ENCODE results near the gene PKNOX2. TPM values are rescaled to one million over a fixed set of nuclear protein-coding genes. Genes with fewer than 3 reads are reported as not detected.

The PKNOX2 gene
- total and polyA plus RNA-seq, 2 of the 4 experiments (the other 2 are of a cell fraction): 0.72 to 2.3 TPM

DNA sequence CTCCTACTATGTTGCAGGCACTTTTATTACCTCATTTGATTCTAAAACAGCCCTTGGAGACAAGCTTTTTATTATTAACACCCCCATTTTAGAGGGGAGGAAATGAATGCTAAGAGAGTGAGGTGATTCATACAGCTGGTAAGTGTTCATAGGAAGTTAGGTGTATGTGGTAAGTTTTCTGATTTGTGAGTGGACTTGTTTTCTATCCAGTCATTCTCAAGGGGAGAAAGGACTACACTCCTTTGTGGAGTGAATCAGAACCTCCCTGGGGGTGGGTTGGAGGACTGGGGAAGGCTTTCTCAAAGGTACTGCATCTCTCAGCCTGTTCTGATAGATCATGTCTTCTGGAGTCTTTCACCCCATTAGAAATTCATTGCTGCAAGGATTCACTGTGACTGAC lies 23.5 kb downstream of the PKNOX2 start:
- no peaks in the 10 kb centered on the region for H3K36me3 ChIP-seq (ENCODE audit: control insufficient read depth, insufficient read depth, low read length)
- H3K4me1 ChIP-seq (ENCODE audit: control insufficient read depth, insufficient read depth, low read length): no peaks in the 10 kb centered on the region
- H3K23ac ChIP-seq (ENCODE audit: low read depth, low read length): no peak overlapping the region
- DNase-seq (peak; percentile 54), ATAC-seq (ENCODE audit: low read depth) (no peak)
- H3K27me3 ChIP-seq (ENCODE audit: control insufficient read depth, insufficient read depth, low read length): peaks cover 8% of the 10 kb centered on the region
- H3K9me3 ChIP-seq (ENCODE audit: control insufficient read depth, insufficient read depth, low read length): peaks cover 4% of the 10 kb centered on the region
- no peak overlapping the region for H3K14ac ChIP-seq (replicated peaks; ENCODE audit: low read depth, low read length)
- no peaks in the 10 kb centered on the region for H4K20me1 ChIP-seq (ENCODE audit: insufficient read depth, low read length)
- no peak overlapping the region for H3K4ac ChIP-seq (ENCODE audit: low read depth, low read length)
- no peak overlapping the region for H3K4me2 ChIP-seq (ENCODE audit: low read depth, low read length)
- dilution Hi-C loops (cut with HindIII; ENCODE audit: low sequenced_read_pairs, unreplicated experiment) (no loop called here), intact Hi-C loops (cut with micrococcal nuclease) (no loop called here), in situ Hi-C loops (cut with MboI; ENCODE audit: low sequenced_read_pairs) (no loop called here)
- TF ChIP-seq, protein P1, sequence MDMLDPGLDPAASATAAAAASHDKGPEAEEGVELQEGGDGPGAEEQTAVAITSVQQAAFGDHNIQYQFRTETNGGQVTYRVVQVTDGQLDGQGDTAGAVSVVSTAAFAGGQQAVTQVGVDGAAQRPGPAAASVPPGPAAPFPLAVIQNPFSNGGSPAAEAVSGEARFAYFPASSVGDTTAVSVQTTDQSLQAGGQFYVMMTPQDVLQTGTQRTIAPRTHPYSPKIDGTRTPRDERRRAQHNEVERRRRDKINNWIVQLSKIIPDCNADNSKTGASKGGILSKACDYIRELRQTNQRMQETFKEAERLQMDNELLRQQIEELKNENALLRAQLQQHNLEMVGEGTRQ (IDR thresholded peaks at IDR 0.05; ENCODE audit: low read depth, low read length): no peak
- TF ChIP-seq MAFK (IDR thresholded peaks at IDR 0.05; ENCODE audit: low read depth, low read length) (no peak), FOS (IDR thresholded peaks at IDR 0.05; ENCODE audit: low read depth, low read length) (no peak), CHD1 (IDR thresholded peaks at IDR 0.05; ENCODE audit: low read depth, low read length) (no peak)
- no peak overlapping the region for H2BK20ac ChIP-seq (ENCODE audit: low read depth, low read length)
- H3K9me1 ChIP-seq (ENCODE audit: insufficient read depth, low read length): no peaks in the 10 kb centered on the region
- no peak overlapping the region for H2AK5ac ChIP-seq (ENCODE audit: low read depth, low read length)
- ChIA-PET CTCF (no interaction called here), POLR2A (ENCODE audit: unreplicated experiment) (interaction anchor here (0.6 kb wide), 1 partner anchor 14 kb away, joined by 3 read pairs; no protein-coding TSS in a partner anchor)
- H2BK120ac ChIP-seq (ENCODE audit: low read depth, low read length): no peak overlapping the region
- no peak overlapping the region for H3K4me3 ChIP-seq (ENCODE audit: insufficient read depth, low read depth, low read length)
- no peak overlapping the region for H4K91ac ChIP-seq (ENCODE audit: insufficient read depth, low read depth, low read length)
- H3K56ac ChIP-seq (ENCODE audit: extremely low read depth, insufficient read depth, low read length): no peak overlapping the region
- H3K79me1 ChIP-seq (ENCODE audit: low read depth in 1 of 2, low read length in 2 of 2): no peaks in the 10 kb centered on the region
- no TSS peak for BruUV-seq (replicated peaks)
- no peak overlapping the region for H2BK5ac ChIP-seq (ENCODE audit: low read depth, low read length, poor library complexity, severe bottlenecking)
- H4K8ac ChIP-seq (ENCODE audit: low read depth in 2 of 2, low read length in 2 of 2): no peak overlapping the region
- no peak overlapping the region for H2AK9ac ChIP-seq (replicated peaks; ENCODE audit: low read depth, low read length, poor library complexity)
- no peak overlapping the region for H3K27ac ChIP-seq (ENCODE audit: insufficient read depth, low read length)
- H3K18ac ChIP-seq (ENCODE audit: low read depth, low read length): no peak overlapping the region
- no peak overlapping the region for H3K9ac ChIP-seq (ENCODE audit: low read depth, low read length)
- H2AFZ ChIP-seq (replicated peaks; ENCODE audit: low read length, poor library complexity): no peak overlapping the region
- H2BK15ac ChIP-seq (ENCODE audit: low read depth, low read length): no peak overlapping the region
- no peak overlapping the region for H4K5ac ChIP-seq (ENCODE audit: low read depth, low read length)

Data from IMR-90 (cell line).